Fibroblast of mammary gland (primary cell): Measurements from ENCODE around the gene TNPO3.
"Not testable (repeated sequence)": the region's sequence is repeated elsewhere in the genome, so short reads cannot be mapped to it uniquely, and the experiment has no call there.

Experiments
- DNase-seq: peaks from one replicate; pipeline ENCODE4 v3.0.0-alpha.2; 2010; ENCODE audit warnings: low read depth
- H3K4me3 ChIP-seq: 2 replicates; pipeline ENCODE4 v1.5.1; 2011; ENCODE audit warnings: low read depth, mild to moderate bottlenecking, low read length, moderate library complexity; ENCODE audit not compliant: control insufficient read depth
- TF ChIP-seq, protein P1 (sequence below): conservative IDR thresholded peaks from 2 replicates; pipeline ENCODE4 v1.5.1; 2011; ENCODE audit warnings: low read depth, low read length, inconsistent platforms; ENCODE audit not compliant: control insufficient read depth, insufficient read depth

The TNPO3 gene

DNA sequence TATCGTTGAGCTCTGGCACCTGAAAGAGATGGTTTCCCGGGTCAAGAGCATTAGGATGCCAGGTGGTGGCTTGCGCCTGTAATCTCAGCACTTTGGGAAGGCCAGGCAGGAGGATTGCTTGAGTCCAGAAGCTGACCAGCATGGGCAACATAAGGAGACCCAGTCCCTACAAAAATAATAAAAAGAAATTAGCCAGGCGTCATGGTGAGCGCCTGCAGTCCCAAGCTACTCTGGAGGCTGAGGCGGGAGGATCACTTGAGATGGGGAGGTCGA, 138.3 kb downstream of the TNPO3 start:
- H3K4me3 ChIP-seq = no peak overlapping the region
- TF ChIP-seq, protein P1, sequence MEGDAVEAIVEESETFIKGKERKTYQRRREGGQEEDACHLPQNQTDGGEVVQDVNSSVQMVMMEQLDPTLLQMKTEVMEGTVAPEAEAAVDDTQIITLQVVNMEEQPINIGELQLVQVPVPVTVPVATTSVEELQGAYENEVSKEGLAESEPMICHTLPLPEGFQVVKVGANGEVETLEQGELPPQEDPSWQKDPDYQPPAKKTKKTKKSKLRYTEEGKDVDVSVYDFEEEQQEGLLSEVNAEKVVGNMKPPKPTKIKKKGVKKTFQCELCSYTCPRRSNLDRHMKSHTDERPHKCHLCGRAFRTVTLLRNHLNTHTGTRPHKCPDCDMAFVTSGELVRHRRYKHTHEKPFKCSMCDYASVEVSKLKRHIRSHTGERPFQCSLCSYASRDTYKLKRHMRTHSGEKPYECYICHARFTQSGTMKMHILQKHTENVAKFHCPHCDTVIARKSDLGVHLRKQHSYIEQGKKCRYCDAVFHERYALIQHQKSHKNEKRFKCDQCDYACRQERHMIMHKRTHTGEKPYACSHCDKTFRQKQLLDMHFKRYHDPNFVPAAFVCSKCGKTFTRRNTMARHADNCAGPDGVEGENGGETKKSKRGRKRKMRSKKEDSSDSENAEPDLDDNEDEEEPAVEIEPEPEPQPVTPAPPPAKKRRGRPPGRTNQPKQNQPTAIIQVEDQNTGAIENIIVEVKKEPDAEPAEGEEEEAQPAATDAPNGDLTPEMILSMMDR = no peak
- DNase-seq = no peak

DNA sequence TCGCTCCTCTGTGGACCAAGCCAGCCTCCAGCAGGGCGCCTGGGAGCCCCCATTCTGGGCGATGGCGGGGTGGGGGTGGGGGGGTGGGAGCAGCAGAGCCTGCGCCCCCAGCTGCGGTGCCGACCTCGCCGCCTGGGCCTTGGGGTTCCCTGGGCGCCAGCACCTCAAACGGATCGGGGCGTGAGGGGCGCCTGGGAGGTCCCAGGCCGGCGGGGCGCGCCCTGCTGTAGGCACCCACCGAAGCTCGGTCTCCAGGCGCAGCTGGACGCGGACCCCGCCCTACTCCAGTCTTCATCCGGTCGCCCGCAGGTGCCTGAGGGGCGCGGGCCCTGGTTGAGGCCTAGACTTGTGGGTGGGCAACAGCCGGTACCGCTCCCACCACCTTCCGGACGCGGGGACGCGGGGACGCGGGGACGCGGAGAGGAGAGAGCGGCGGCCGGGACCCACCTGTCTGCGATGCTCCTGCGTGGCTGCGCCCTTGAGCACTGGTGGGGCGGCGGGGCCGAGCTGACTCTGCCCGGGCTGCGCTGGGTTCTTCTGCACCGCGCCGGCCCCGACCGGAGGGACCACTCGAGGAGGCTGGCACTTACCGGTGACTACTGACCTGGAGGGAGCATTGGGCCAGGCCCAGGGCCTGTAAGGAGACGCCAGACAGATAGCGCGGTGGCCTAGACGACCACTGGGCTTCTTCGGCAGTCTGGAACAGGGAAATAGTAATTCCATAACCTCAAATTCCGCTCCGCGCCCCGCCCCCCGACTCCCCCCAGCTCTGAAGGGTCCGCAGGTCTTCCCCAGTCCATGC, 138.9 kb downstream of the TNPO3 start:
- no peak for DNase-seq
- TF ChIP-seq, protein P1 = no peak
- H3K4me3 ChIP-seq = no peak overlapping the region

DNA sequence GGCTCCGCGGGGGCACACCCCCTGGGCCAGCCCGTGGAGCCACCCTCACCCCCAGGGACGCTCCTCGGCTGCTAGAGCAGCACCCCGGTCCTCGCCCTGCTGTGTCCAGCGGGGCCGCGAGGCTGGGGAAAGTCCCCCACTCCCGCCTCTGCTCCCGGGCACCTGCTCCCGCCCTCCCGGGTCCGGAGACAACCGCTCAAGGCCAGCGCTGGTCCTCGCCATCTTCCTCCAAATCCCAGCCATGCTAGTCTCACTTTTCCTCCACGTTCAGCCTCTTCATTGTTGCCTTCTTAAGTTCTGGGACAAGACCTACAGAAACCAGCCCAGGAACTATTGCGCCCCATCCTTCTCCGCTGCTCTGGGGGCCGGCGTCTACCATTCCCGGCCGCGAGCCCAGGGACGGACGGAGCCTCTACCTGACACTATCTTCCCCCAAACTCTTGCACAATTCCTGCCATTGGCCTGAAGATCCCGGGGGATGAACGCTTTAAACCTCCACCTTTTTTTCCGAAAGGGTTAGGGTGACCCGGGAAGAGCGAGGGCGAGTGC, 139.6 kb downstream of the TNPO3 start:
- H3K4me3 ChIP-seq = no peak overlapping the region
- TF ChIP-seq, protein P1 = no peak
- DNase-seq = no peak

DNA sequence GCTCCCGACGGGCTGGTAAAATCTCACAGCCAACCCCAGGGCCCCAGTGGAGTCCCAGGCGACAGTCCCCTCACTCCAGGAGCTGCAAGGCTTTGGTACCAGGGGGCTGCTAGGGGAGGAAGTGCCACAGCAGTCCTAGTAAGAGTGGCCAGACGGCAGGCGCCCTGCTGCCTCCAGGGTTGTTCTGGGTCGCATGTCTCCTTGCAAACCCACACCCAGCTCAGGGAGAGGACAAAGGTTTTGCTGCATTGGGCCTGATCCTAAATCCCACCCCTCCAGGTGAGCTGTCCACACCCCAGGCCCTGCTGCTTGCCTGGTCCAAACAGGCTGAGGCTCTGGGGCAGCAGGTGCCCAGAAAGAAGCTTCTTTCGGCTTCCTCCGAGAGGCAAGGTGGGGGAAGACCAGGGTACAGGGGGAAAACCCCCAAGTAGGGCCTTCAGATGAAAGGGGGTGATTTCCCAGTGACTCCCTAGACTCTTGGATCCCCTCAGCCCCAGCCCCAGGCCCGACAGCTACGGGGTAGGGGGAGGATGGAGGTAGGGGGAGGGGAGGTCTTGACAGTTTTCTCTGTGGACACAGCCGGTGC, 140.3 kb downstream of the TNPO3 start:
- no peak for DNase-seq
- TF ChIP-seq, protein P1 = no peak
- H3K4me3 ChIP-seq = no peak overlapping the region

DNA sequence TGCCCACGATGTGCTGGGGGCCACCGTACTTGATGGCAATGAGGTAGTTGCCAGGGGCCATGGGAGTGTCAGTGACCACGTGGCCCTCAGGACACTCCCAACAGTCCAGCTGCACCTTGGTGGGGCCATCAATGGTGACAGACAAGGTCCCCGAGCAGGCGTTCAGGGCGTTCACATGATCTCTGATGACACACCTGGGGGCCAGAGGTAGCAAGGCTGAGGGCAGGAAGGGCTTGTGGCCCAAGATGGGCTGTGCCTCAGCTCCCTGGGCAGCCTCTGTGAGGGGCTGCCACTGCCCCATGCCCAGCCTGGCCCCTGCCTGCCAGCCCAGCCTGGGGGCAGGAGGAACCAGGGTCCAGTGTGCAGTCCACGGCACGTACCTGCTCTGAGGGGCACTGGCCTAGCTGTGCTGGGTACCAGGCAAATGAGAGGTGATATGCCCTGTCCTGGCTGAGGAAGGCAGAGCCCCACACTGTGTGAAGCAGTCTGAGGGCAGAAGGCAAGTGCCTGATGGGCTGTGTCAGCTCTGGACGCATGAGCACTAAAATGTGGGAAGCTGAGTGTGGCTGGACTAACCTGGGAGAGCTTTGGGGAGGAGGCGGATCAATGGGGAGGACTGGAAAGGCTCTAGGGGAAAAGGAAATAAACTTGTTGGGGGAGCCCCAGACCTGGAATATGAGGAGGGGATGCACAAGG, 140.9 kb downstream of the TNPO3 start:
- DNase-seq = no peak
- H3K4me3 ChIP-seq = no peak overlapping the region
- TF ChIP-seq, protein P1 = no peak

DNA sequence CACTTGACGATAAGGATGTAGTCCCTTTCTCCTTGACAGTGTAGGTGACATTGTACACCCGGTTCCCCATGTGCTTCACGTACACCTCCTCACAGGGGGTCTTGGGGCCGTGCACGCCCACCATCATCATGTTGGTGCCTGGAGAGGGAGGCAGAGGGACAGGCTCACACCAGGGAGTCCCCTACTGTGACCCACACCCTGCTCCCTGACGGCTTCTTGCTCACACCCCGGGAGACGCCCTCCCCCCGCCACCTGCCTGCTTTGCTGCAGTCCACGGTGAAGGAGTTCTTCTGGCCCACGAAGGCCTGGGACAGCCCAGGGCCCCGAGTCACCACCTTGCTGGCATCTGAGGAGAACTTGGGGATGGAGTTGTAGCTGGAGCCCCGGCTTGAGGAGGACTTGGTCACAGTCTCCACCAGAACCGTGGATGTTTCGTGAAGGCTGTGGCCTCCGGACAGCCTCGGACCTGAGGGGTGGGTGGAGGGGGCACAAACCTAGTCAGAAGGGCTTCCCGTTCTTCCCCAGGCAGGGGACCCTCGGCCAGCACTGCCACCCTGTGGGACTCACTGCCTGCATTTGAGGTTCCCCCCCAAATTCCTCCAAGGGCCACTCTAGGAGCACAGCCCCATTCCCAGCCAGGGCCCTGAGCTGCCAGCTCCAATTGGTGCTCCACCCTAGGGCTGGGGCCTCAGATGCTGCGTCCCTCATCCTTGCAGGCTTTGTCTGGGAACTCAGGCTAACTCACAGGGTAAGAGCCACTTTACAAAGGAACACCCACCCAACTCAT, 142.0 kb downstream of the TNPO3 start:
- H3K4me3 ChIP-seq, DNase-seq: not testable (repeated sequence)
